Umbilical cord (tissue), 2 donors: ENCODE results near the gene UNC13D. TPM values are rescaled to one million over a fixed set of nuclear protein-coding genes. Genes with fewer than 3 reads are reported as not detected.
A peak's percentile ranks its signal among the peaks of the same experiment; 100 is the strongest.
"Not testable (repeated sequence)": the region's sequence is repeated elsewhere in the genome, so short reads cannot be mapped to it uniquely, and the experiment has no call there.

Experiments
- DNase-seq: peaks from one replicate; pipeline ENCODE4 v3.0.0-alpha.2; 2015; ENCODE audit warnings: low spot score
- total RNA-seq: library from RNA; depleted of rRNA; stranded (reverse); fragments of >200 nt; gene quantifications from one replicate; pipeline ENCODE4 v1.2.3, GENCODE V29; 2014; ENCODE audit warnings: low replicate concordance; ENCODE audit not compliant: insufficient read depth

The UNC13D gene
- total RNA-seq, 1 donor from 2014 or later = 8.9 TPM

GRCh38 chr17:75821552-75821951 lies 22.7 kb downstream of the UNC13D start:
- DNase-seq = no peak

DNA sequence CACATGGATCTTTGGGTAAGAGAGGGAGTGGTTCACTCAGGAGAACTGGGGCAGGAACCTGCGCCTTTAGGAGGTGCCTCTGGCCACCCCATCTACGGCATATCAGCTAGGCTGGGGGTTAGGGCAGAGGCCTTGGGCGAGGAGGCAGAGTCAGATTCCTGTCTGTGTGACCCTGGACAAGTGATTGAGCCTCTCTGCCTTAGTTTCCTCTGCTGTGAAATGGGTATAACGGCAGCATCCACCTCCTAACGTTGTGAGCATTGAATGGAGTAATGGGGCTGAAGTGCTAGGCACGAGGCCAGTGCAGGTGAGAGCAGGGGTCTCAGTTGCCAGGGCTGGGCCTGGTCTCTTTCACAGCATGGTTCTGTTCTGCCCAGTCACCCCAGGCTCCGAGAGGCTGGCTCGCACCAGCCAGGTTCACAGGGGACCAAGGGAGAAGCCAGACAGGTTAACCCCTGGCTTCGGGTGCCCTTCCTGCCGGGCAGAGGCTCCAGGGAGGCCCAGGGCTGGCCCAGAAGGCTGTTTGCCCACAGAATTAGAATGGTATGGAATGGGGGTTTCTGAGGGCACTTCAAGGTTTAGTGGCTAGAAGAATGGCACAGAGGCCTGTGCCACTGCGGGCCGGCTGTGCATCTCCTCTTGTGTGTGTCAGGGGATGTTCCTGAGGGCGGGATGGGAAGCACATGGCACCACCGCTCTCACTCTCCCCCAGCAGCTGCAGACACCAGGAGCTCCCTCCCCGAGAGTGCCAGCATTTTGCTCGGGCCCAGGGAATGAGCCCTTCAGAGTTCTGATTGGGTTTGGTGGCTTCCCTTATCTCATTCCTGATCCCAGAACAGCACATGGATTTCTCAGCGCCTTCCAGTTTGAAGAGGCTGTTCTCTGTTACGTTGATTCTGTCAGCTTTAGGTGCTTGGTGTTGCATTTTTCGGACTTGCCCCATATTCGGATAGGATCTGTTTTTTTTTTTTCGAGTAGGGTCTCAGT lies 23.8 kb downstream of the UNC13D start:
- peak; percentile 78 for DNase-seq

GRCh38 chr17:75819678-75820077 lies 24.5 kb downstream of the UNC13D start:
- no peak for DNase-seq

DNA sequence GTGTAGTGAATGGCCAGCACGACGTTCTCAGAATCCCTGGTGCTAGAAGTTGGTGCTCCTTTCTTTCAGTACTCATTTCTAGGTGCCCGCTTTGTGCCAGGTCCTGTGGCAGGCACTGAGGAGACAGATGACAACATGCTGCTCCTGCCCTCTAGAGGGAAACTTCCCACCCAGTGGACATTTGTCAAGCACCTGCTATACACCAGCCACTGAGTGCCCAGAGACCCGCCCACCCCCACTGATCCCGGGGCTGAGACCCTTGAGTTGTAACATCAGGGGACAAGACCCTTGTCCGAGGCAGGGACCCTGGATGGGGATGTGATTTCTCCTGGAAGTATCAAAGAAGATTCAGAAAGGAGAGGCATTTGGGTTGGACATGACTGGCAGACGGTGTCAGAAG lies 25.1 kb downstream of the UNC13D start:
- DNase-seq = no peak

- no peak for DNase-seq
Measured at GRCh38 chr17:75818326-75818885, 25.8 kb downstream of the UNC13D start.

DNA sequence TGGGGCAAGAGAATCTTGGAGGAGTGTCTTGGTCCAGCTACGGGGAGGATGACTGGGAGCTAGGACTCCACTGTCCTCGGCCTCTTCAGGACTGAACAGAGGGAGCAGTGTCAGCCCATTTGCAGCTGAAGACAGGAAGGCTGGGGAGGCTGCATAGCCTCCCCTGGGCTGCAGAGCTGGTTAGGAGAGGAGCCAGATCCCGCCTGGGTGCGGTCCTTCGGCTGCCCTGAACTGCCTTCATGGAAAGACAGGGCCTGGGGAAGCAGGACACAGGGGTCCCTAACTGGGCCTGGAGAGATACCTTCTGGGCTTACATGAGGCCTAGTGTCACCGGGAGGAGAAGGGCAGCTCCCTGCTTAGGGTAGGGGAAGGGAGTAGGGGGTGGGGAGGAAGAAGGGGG lies 26.6 kb downstream of the UNC13D start:
- DNase-seq = no peak

GRCh38 chr17:75816693-75817092 lies 27.5 kb downstream of the UNC13D start:
- no peak for DNase-seq

DNA sequence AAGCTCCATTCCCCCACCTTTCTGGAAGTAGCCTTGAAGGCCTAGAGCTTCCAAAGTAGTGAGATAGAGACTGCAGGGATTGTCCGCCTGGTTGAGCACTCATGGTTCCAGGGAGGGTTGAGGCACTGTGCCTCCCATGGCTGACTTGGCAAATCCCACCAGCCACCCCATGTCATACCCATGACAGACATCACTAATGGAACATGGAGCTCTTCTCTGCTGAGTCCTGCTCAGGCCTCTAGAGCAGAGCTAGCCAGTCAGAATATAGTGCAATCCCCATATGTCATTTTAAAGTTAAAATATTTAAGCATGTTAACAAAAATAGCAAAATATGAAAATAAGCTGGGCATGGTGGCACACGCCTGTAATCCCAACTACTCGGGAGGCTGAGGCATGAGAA lies 28.8 kb downstream of the UNC13D start:
- no peak for DNase-seq

GRCh38 chr17:75814900-75815373 lies 29.3 kb downstream of the UNC13D start:
- no peak for DNase-seq

- DNase-seq = no peak
Measured at GRCh38 chr17:75814021-75814395, 30.2 kb downstream of the UNC13D start.

DNA sequence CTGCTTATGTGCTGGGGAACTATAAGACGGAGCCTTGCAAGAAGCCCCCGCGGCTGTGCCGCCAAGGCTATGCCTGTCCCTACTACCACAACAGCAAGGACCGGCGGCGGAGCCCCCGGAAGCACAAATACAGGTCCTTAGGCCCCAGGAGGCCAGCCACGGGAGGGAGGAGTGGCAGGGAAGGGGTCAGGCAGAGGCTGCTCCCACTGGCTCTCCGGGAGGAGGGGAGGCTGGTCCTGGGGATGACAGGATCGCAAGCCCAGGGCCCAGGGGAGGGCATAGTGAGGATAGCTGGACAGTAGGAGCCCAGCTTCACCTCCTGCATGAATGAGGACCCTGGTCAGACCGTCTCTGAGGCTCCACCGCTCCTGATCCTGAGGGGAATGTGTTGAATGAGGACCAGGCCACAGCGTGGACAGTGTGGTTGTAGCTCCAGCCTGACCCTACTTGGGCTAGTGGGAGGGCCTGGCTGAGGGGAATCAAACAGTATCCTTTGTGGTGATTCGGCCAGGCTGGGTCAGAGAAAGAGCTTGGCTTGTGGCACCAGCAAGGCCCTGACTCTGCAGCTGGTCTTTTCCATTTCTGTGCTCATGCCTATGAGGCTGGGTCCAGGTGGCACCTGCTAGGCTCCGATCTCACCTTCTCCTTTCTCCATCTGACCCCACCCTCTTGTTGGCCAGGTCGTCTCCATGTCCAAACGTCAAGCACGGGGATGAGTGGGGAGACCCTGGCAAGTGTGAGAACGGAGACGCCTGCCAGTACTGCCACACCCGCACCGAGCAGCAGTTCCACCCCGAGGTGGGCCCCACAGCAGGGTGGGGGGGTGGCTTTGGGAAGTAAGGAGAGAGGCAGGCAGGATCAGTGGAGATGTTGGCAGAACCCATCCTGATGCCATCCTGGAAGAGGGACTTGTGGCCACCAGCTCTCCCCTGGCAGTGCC lies 30.9 kb downstream of the UNC13D start:
- no peak for DNase-seq

GRCh38 chr17:75812096-75813013 lies 31.8 kb downstream of the UNC13D start:
- no peak for DNase-seq

DNA sequence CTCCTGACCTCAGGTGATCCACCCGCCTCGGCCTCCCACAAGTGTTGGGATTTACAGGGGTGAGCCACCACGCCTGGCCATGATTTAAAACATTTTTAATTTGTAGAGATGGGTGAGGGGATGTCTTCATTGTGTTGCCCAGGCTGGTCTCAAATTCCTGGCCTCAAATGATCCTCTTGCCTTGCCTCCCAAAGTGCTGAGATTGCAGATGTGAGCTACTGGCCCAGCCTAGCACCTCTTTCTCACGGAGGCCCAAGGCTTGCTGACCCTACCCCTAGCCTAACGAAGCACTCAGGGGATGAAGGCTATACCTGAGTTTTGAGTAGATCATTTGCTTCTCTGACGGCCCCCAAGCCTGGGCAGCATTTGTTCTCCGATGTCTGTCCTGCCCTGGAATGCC lies 33.0 kb downstream of the UNC13D start:
- no peak for DNase-seq

- DNase-seq = not testable (repeated sequence)
Measured at GRCh38 chr17:75810756-75811155, 33.4 kb downstream of the UNC13D start.

GRCh38 chr17:75810216-75810615 lies 34.0 kb downstream of the UNC13D start:
- no peak for DNase-seq

DNA sequence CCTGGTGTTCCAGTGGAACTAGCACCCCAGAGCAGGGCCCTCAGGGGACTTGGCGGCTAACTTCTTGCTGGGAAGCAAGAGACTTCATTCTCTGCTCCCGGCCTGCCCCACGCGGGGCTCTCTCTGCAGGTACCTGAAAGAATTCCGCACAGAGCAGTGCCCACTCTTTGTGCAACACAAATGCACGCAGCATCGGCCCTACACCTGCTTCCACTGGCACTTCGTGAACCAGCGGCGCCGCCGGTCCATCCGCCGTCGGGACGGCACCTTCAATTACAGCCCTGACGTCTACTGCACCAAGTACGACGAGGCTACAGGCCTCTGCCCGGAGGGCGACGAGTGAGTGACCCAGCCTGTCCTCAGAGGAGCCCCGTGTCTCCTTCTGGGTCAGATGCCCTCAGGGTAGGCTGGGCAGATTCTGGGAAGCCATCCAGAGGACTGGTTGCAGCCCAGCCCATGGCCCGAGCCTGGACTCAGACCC lies 34.5 kb downstream of the UNC13D start:
- no peak for DNase-seq

- DNase-seq = no peak
Measured at GRCh38 chr17:75808905-75809621, 35.1 kb downstream of the UNC13D start.

GRCh38 chr17:75808549-75808904 lies 35.7 kb downstream of the UNC13D start:
- no peak for DNase-seq

- no peak for DNase-seq
Measured at GRCh38 chr17:75807861-75808260, 36.3 kb downstream of the UNC13D start.
